ENCODE results near the gene KRAS. TPM values are rescaled to one million over a fixed set of nuclear protein-coding genes. Genes with fewer than 3 reads are reported as not detected.

KRAS gene
- total and polyA plus RNA-seq, 12 donors: 3.4 to 14.1 (median 11.2) TPM

- WGBS, 2 donors: 77 to 82% methylated on average over 2 of the region's 2 CpGs
- no peak overlapping the region for H3K27ac ChIP-seq
- DNase-seq (no peak), ATAC-seq (no peak)
- no peaks in the 10 kb centered on the region for H3K9me3 ChIP-seq
- H3K4me3 ChIP-seq: no peak overlapping the region
- no peaks in the 10 kb centered on the region for H3K27me3 ChIP-seq
- H3K4me1 ChIP-seq: no peaks in the 10 kb centered on the region
- intact Hi-C loops (cut with DNase I): no loop called here
- no peaks in the 10 kb centered on the region for H3K36me3 ChIP-seq
- TF ChIP-seq CTCF (IDR thresholded peaks at IDR 0.05): no peak
These were observed 19.0 kb upstream of the KRAS start for GRCh38 chr12:25269701-25270100.

GRCh38 chr12:25266497-25266896 lies 15.8 kb upstream of the KRAS start:
- TF ChIP-seq CTCF (IDR thresholded peaks at IDR 0.05): no peak
- Histone ChIP-seq H3K9me3 (no peaks in the 10 kb centered on the region), H3K27ac (no peak overlapping the region), H3K4me3 (no peak overlapping the region), H3K4me1 (no peaks in the 10 kb centered on the region), H3K36me3 (no peaks in the 10 kb centered on the region), H3K27me3 (no peaks in the 10 kb centered on the region)
- DNase-seq (no peak), ATAC-seq (no peak)
- intact Hi-C loops (cut with DNase I): no loop called here

GRCh38 chr12:25264862-25265261 lies 14.1 kb upstream of the KRAS start:
- H3K4me3 ChIP-seq: no peak overlapping the region
- no peaks in the 10 kb centered on the region for H3K9me3 ChIP-seq
- H3K27me3 ChIP-seq: no peaks in the 10 kb centered on the region
- intact Hi-C loops (cut with DNase I): loop anchor here in 1 of 10 donors (5.0 kb wide), 1 partner anchor 1853 kb away; no protein-coding TSS in a partner anchor
- DNase-seq (no peak), ATAC-seq (no peak)
- H3K36me3 ChIP-seq: no peaks in the 10 kb centered on the region
- no peak overlapping the region for H3K27ac ChIP-seq
- TF ChIP-seq CTCF (IDR thresholded peaks at IDR 0.05): no peak
- WGBS, 2 donors: 77 to 83% methylated on average over 1 of the region's 1 CpG
- no peaks in the 10 kb centered on the region for H3K4me1 ChIP-seq

- no peak for ATAC-seq
- Histone ChIP-seq H3K27ac (no peak overlapping the region), H3K9me3 (no peaks in the 10 kb centered on the region), H3K4me3 (no peak overlapping the region), H3K4me1 (no peaks in the 10 kb centered on the region), H3K36me3 (no peaks in the 10 kb centered on the region), H3K27me3 (no peaks in the 10 kb centered on the region)
- TF ChIP-seq CTCF (IDR thresholded peaks at IDR 0.05): no peak
- intact Hi-C loops (cut with DNase I): loop anchor here in 1 of 10 donors (5.0 kb wide), 1 partner anchor 1852 kb away; no protein-coding TSS in a partner anchor
- WGBS, 2 donors: 23 to 26% methylated on average over 1 of the region's 1 CpG
- DNase-seq: no peak
These were observed 13.4 kb upstream of the KRAS start for GRCh38 chr12:25264114-25264513.

Data from heart right ventricle (tissue), 16 donors.